Liver (tissue), 9 donors: ENCODE results near the gene THBS2. TPM values are rescaled to one million over a fixed set of nuclear protein-coding genes. Genes with fewer than 3 reads are reported as not detected.

Experiments
- DNase-seq: peaks from one replicate; pipeline ENCODE4 v3.0.0-alpha.2; 2017; ENCODE audit warnings: low spot score
- H3K27ac ChIP-seq, 2 donors: one replicate each; pipeline ENCODE4 v1.7.0; 2013; ENCODE audit warnings: inconsistent platforms in 2 of 2, low read length in 2 of 2, control low read depth in 1 of 2, low read depth in 1 of 2, mild to moderate bottlenecking in 1 of 2
- H3K27me3 ChIP-seq, 4 donors: one replicate each; pipeline versions ENCODE4 v1.6.1 to v1.7.0; 2013; ENCODE audit warnings: low read length in 3 of 4, inconsistent platforms in 1 of 4, mild to moderate bottlenecking in 1 of 4, moderate library complexity in 1 of 4; ENCODE audit not compliant: control insufficient read depth in 4 of 4, insufficient read depth in 4 of 4
- H3K36me3 ChIP-seq, 4 donors: one replicate each; pipeline versions ENCODE4 v1.6.1 to v1.7.0; 2013; ENCODE audit warnings: low read length in 3 of 4, mild to moderate bottlenecking in 3 of 4, low read depth in 1 of 4, moderate library complexity in 1 of 4; ENCODE audit not compliant: control insufficient read depth in 4 of 4, insufficient read depth in 3 of 4
- H3K4me1 ChIP-seq, 4 donors: one replicate each; pipeline versions ENCODE4 v1.6.1 to v1.7.0; 2013; ENCODE audit warnings: low read length in 3 of 4, mild to moderate bottlenecking in 3 of 4, moderate library complexity in 1 of 4; ENCODE audit not compliant: control insufficient read depth in 4 of 4, insufficient read depth in 4 of 4
- H3K4me3 ChIP-seq, 3 donors: one replicate each; pipeline versions ENCODE4 v1.6.1 to v1.7.0; 2013; ENCODE audit warnings: low read length in 3 of 3, control low read depth in 1 of 3, low read depth in 1 of 3, mild to moderate bottlenecking in 1 of 3
- H3K9ac ChIP-seq, 2 donors: one replicate each; pipeline ENCODE4 v1.7.0; 2013; ENCODE audit warnings: low read length in 2 of 2, mild to moderate bottlenecking in 2 of 2, moderate library complexity in 2 of 2, control low read depth in 1 of 2, low read depth in 1 of 2
- H3K9me3 ChIP-seq, 4 donors: one replicate each; pipeline versions ENCODE4 v1.6.1 to v1.7.0; 2013; ENCODE audit warnings: low read length in 3 of 4; ENCODE audit not compliant: control insufficient read depth in 4 of 4
- EGR1 ChIP-seq, 2 donors: IDR thresholded peaks; 2 replicates each; pipeline ENCODE4 v1.6.1; 2016 to 2018; ENCODE audit warnings: antibody characterized with exemption in 2 of 2, low read depth in 2 of 2
- FOXA2 ChIP-seq: IDR thresholded peaks from 2 replicates; pipeline ENCODE4 v1.6.1; 2016; ENCODE audit warnings: antibody characterized with exemption
- GABPA ChIP-seq, 2 donors: IDR thresholded peaks in 1 of 2; conservative IDR thresholded peaks in 1 of 2; 2 replicates each; pipeline ENCODE4 v1.6.1; 2016; ENCODE audit warnings: antibody characterized with exemption in 2 of 2, mild to moderate bottlenecking in 1 of 2, moderate library complexity in 1 of 2
- HNF4G ChIP-seq: IDR thresholded peaks from 2 replicates; pipeline ENCODE4 v1.6.1; 2016; ENCODE audit warnings: antibody characterized with exemption
- NR2F2 ChIP-seq: IDR thresholded peaks from 2 replicates; pipeline ENCODE4 v1.6.1; 2016; ENCODE audit warnings: antibody characterized with exemption
- RXRA ChIP-seq, 2 donors: IDR thresholded peaks; 2 replicates each; pipeline ENCODE4 v1.6.1; 2017 to 2018; ENCODE audit warnings: antibody characterized with exemption in 2 of 2, mild to moderate bottlenecking in 1 of 2
- SP1 ChIP-seq: IDR thresholded peaks from 2 replicates; pipeline ENCODE4 v1.6.1; 2018; ENCODE audit warnings: antibody characterized with exemption, mild to moderate bottlenecking
- YY1 ChIP-seq: IDR thresholded peaks from 2 replicates; pipeline ENCODE4 v1.6.1; 2016; ENCODE audit warnings: antibody characterized with exemption, mild to moderate bottlenecking
- WGBS: extraction: QIAGEN DNeasy Blood & Tissue Kit; methylation state at CpG from one replicate; pipeline ENCODE4 v1.1.7; 2013; 5-methylcytosine and 5-hydroxymethylcytosine counted together
- polyA plus RNA-seq, 2 donors: library from polyadenylated mRNA; stranded (reverse) in 1 of 2; unstranded in 1 of 2; fragments of 200-250 nt in 1 of 2; fragments of >200 nt in 1 of 2; fragmentation: Nextera tagmentation in 1 of 2; extraction: Ambion mirVana in 1 of 2; gene quantifications; one replicate each; pipeline versions ENCODE4 v1.2.1 to v1.2.3, GENCODE V29; 2013 to 2015
- total RNA-seq, 2 donors: library from RNA; depleted of rRNA; stranded (reverse); fragments of >200 nt; gene quantifications; one replicate each; pipeline ENCODE4 v1.2.3, GENCODE V29; 2014
- TF ChIP-seq, protein P1 (sequence below): fragments of 150-350 bp; IDR thresholded peaks from 2 replicates; pipeline ENCODE4 v1.5.1; 2017; ENCODE audit warnings: improper control_type of control experiment, low read depth, low read length; ENCODE audit not compliant: missing input control
- TF ChIP-seq, protein P2 (sequence below): IDR thresholded peaks from 2 replicates; pipeline ENCODE4 v1.6.1; 2016; ENCODE audit warnings: antibody characterized with exemption
- TF ChIP-seq, protein P3 (sequence below): IDR thresholded peaks from 2 replicates; pipeline ENCODE4 v1.6.1; 2016; ENCODE audit warnings: antibody characterized with exemption
- TF ChIP-seq, protein P4 (sequence below): IDR thresholded peaks from 2 replicates; pipeline ENCODE4 v1.6.1; 2016; ENCODE audit warnings: antibody characterized with exemption, mild to moderate bottlenecking
- donor health status: healthy.
- donor health status: healthy.
- donor health status: healthy.
- donor health status: healthy.
- donor health status: healthy.

Gene THBS2
- total and polyA plus RNA-seq, 4 donors = 0.35 to 7.6 (median 6.2) TPM

DNA sequence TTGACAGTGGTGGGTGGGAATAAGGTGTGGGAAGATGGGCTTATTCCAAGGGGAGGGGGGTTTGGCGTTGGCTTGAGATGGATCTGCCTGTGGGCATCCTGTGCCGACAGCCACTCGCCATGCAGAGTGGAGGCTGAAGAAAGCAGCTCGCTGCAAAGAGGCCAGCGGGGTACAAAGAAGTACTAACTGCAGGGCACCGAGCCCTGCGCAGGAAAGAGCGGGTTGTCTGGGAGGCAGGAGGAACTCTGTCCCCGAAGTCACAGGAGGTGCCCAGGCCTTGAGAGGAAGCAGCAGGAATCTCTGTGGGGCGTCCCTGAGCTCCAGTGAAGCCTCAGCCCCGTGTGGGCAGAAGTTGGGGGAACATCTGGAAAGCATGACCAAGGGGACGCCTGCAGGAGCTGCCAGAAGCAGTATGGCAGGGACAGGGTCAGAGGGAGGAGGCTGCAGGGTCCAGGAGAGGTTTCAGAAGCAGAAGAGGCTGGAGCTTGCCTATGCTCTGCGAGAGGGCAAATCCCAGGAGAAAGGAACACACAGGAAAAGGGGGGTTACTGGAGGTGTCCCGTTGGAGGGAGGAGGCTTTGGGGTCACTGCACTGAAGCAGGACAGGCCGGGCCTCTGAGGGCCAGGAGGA, 77.2 kb downstream of the THBS2 start (continued):
- TF ChIP-seq, protein P1, sequence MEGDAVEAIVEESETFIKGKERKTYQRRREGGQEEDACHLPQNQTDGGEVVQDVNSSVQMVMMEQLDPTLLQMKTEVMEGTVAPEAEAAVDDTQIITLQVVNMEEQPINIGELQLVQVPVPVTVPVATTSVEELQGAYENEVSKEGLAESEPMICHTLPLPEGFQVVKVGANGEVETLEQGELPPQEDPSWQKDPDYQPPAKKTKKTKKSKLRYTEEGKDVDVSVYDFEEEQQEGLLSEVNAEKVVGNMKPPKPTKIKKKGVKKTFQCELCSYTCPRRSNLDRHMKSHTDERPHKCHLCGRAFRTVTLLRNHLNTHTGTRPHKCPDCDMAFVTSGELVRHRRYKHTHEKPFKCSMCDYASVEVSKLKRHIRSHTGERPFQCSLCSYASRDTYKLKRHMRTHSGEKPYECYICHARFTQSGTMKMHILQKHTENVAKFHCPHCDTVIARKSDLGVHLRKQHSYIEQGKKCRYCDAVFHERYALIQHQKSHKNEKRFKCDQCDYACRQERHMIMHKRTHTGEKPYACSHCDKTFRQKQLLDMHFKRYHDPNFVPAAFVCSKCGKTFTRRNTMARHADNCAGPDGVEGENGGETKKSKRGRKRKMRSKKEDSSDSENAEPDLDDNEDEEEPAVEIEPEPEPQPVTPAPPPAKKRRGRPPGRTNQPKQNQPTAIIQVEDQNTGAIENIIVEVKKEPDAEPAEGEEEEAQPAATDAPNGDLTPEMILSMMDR = no peak
- TF ChIP-seq, protein P2, sequence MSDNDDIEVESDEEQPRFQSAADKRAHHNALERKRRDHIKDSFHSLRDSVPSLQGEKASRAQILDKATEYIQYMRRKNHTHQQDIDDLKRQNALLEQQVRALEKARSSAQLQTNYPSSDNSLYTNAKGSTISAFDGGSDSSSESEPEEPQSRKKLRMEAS = no peak
- TF ChIP-seq YY1 = no peak

DNA sequence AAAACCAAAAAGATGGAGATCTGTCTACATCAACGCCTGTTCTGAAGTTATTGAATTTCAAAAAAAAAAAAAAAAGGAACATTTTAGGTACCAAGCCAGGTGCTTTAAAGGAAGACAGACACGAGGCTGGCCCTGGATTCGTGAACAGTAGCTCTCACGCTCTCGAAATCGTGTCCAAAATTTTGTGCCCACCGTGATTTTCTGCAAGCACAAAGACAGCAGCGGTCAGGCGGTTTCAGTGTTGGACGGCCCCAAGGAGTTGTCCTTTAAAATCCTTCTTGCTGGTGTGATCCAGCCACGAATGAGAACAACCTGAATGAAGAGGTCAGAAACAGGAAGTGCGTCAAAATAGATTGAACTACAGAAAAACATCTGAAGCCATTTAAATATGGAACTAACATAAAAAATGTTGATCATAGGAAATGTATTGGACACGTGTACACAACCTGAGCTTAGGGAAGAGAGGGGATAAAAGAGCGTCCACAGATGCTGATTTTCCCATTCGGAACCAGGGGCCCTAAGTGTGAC, 78.2 kb downstream of the THBS2 start:
- no peak overlapping the region for H3K4me3 ChIP-seq
- TF ChIP-seq, protein P2 = no peak
- TF ChIP-seq NR2F2 = no peak
- no peak for TF ChIP-seq FOXA2
- no peak for TF ChIP-seq GABPA (IDR thresholded peaks at IDR 0.05 in 1 of 2, conservative IDR thresholded peaks at IDR 0.05 in 1 of 2)
- no peak for TF ChIP-seq SP1
- TF ChIP-seq YY1 = no peak
- TF ChIP-seq EGR1 (IDR thresholded peaks at IDR 0.05; ENCODE audit: low read depth in 2 of 2) = no peak
- TF ChIP-seq RXRA (IDR thresholded peaks at IDR 0.05) = no peak
- TF ChIP-seq, protein P3, sequence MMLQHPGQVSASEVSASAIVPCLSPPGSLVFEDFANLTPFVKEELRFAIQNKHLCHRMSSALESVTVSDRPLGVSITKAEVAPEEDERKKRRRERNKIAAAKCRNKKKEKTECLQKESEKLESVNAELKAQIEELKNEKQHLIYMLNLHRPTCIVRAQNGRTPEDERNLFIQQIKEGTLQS = no peak
- no peak for TF ChIP-seq HNF4G
- no peaks in the 10 kb centered on the region for H3K27me3 ChIP-seq
- WGBS = 83% methylated on average over 15 of the region's 15 CpGs
- no peaks in the 10 kb centered on the region for H3K36me3 ChIP-seq
- no peak for DNase-seq
- no peak overlapping the region for H3K27ac ChIP-seq
- no peak overlapping the region for H3K9ac ChIP-seq
- no peaks in the 10 kb centered on the region for H3K9me3 ChIP-seq
- no peaks in the 10 kb centered on the region for H3K4me1 ChIP-seq

DNA sequence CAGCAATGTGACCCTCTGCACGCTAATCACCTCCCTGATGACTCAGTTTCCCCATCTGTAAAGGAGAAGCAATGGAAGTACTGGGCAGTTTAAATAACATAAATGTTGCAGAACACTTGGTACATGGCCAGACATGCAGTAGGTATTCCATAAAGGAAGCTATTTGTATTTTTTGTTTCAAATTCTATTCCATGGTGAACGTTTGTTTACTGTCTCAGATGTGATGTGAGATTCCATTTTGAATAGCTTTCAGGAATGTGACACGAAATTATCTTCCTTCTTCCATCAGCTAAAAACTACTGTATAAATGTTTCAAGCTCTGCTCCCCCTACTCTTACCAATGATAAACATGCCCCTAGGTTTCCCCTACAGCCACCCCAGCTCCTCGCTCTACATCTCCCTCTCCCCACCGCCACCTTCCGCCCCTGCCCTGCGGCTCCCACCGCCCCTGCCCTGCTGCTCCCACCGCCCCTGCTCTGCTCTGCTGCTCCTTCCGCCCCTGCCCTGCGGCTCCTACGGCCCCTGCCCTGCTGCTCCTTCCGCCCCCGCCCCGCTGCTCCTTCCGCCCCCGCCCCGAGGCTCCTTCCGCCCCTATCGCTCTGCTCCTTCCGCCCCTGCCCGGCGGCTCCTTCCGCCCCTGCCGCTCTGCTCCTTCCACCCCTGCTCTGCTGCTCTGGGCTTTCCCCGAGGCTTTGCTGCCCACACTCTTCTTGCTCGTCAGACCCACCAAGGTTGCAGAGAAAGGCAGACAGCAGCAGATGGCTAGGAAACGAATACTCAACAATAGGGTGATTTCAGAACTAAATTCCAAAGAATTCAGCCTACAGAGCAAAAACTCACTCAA, 78.9 kb downstream of the THBS2 start:
- Histone ChIP-seq H3K27ac (no peak overlapping the region), H3K27me3 (no peaks in the 10 kb centered on the region), H3K36me3 (no peaks in the 10 kb centered on the region), H3K9ac (no peak overlapping the region), H3K9me3 (no peaks in the 10 kb centered on the region), H3K4me3 (no peak overlapping the region), H3K4me1 (no peaks in the 10 kb centered on the region)
- no peak for DNase-seq
- 87% methylated on average over 28 of the region's 28 CpGs for WGBS
- TF ChIP-seq, protein P4, sequence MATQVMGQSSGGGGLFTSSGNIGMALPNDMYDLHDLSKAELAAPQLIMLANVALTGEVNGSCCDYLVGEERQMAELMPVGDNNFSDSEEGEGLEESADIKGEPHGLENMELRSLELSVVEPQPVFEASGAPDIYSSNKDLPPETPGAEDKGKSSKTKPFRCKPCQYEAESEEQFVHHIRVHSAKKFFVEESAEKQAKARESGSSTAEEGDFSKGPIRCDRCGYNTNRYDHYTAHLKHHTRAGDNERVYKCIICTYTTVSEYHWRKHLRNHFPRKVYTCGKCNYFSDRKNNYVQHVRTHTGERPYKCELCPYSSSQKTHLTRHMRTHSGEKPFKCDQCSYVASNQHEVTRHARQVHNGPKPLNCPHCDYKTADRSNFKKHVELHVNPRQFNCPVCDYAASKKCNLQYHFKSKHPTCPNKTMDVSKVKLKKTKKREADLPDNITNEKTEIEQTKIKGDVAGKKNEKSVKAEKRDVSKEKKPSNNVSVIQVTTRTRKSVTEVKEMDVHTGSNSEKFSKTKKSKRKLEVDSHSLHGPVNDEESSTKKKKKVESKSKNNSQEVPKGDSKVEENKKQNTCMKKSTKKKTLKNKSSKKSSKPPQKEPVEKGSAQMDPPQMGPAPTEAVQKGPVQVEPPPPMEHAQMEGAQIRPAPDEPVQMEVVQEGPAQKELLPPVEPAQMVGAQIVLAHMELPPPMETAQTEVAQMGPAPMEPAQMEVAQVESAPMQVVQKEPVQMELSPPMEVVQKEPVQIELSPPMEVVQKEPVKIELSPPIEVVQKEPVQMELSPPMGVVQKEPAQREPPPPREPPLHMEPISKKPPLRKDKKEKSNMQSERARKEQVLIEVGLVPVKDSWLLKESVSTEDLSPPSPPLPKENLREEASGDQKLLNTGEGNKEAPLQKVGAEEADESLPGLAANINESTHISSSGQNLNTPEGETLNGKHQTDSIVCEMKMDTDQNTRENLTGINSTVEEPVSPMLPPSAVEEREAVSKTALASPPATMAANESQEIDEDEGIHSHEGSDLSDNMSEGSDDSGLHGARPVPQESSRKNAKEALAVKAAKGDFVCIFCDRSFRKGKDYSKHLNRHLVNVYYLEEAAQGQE = no peak
